ENCODE results near the gene SIK1. TPM values are rescaled to one million over a fixed set of nuclear protein-coding genes. Genes with fewer than 3 reads are reported as not detected.
"Not testable (repeated sequence)": the region's sequence is repeated elsewhere in the genome, so short reads cannot be mapped to it uniquely, and the experiment has no call there.

SIK1 gene
- polyA plus RNA-seq, 1 donor (not counting 4 experiments of a cell fraction or from before 2014, with no cell fraction given), result 49.6 TPM

DNA sequence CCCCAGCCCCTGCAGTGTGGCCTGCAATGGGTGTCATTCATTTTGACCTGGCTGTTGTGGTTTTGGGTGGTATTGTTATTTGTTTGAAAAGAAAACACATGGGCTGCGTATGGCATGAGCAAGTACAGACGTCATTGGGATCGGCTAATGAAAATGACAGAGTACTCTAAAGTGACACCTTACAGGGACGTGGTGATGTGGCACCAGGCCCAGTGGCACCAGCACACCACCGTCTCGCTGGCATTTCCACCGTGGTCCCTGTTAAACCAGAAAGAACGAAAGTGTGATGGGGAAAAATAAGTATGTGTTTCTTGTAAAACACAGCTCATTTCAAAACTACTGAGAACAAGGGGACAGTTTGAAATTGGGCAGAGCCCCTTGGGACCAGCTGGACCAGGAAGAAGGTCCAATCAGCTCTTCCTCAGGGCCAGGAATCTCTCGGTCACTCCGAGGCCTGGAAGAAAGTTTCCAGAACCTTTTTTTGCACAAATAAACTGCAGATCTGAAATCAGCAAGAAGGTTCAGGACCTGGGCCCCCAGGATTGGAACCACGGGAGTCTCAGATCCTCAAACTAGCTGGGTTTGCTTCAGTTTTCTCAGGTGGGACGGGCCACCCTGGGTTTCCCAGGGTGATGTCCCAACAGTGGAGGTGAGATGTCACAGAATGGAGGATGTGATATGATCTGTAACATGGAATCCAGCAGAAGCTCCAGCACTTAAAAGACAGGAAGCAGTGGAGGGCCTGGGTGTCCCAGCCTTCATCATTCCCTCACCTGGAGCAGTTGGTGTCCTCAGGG, 6.6 kb upstream of the SIK1 start:
- dilution Hi-C loops (cut with MboI; ENCODE audit: extremely low pct_ligation_motif_present, low sequenced_read_pairs); H3K9me1 ChIP-seq (ENCODE audit: control insufficient read depth, extremely low read depth, insufficient read depth, low read length); H3K4me2 ChIP-seq (ENCODE audit: control insufficient read depth, extremely low read depth, insufficient read depth, low read depth, low read length); H3K27me3 ChIP-seq (ENCODE audit: control insufficient read depth, extremely low read depth, insufficient read depth, low read length); H3K36me3 ChIP-seq (ENCODE audit: control insufficient read depth in 2 of 2, extremely low read depth in 1 of 2, insufficient read depth in 2 of 2, low read length in 2 of 2); H2AFZ ChIP-seq (ENCODE audit: control insufficient read depth, low read length); FAIRE-seq; H3K9me3 ChIP-seq (ENCODE audit: control insufficient read depth, low read depth, low read length); H3K9ac ChIP-seq (ENCODE audit: control insufficient read depth, extremely low read depth, insufficient read depth, low read length); H3K27ac ChIP-seq (ENCODE audit: control insufficient read depth, insufficient read depth, low read length); H4K20me1 ChIP-seq (ENCODE audit: control insufficient read depth, extremely low read depth, insufficient read depth, low read length); DNase-seq (ENCODE audit: low read depth, low spot score); H3K4me1 ChIP-seq (ENCODE audit: control insufficient read depth, extremely low read depth, insufficient read depth, low read length); H3K79me2 ChIP-seq (ENCODE audit: control insufficient read depth, insufficient read depth, low read length); H3K4me3 ChIP-seq (ENCODE audit: control insufficient read depth in 2 of 3, extremely low read depth in 1 of 3, insufficient read depth in 2 of 3, low read depth in 1 of 3, low read length in 3 of 3): not testable (repeated sequence)

DNA sequence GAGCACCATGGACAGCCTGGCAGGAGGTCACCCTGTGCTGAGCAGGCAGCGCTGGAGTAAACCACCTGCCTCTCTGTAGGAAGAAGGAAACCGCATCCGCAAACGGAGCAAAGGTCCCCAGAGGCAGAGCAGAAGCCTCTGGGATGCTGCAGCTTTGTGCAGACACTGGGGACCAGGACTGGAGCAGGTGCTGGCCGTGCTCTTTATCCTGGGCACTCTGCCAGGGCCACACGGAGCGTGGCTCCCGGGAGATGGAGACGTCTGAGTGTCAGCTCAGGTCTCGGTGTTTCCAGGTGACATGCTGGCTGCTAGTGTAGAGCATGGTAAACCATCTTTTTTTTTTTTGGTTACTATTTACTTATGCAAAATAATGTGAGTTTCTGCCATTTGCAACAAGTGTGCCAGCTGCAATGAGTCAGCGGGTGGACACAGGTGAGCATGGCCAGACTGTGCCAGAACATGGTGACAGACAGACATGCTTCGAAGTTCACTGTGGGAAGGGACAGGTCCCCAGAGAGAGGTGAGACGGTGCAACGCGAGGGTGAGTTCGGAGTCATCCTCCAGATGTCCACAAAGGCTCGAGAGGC, 4.0 kb upstream of the SIK1 start:
- H3K4me2 ChIP-seq (ENCODE audit: control insufficient read depth, extremely low read depth, insufficient read depth, low read depth, low read length); H3K9me3 ChIP-seq (ENCODE audit: control insufficient read depth, low read depth, low read length); dilution Hi-C loops (cut with MboI; ENCODE audit: extremely low pct_ligation_motif_present, low sequenced_read_pairs); H4K20me1 ChIP-seq (ENCODE audit: control insufficient read depth, extremely low read depth, insufficient read depth, low read length); H3K79me2 ChIP-seq (ENCODE audit: control insufficient read depth, insufficient read depth, low read length); H3K9ac ChIP-seq (ENCODE audit: control insufficient read depth, extremely low read depth, insufficient read depth, low read length); H3K36me3 ChIP-seq (ENCODE audit: control insufficient read depth in 2 of 2, extremely low read depth in 1 of 2, insufficient read depth in 2 of 2, low read length in 2 of 2); H3K4me3 ChIP-seq (ENCODE audit: control insufficient read depth in 2 of 3, extremely low read depth in 1 of 3, insufficient read depth in 2 of 3, low read depth in 1 of 3, low read length in 3 of 3); H3K27me3 ChIP-seq (ENCODE audit: control insufficient read depth, extremely low read depth, insufficient read depth, low read length); H2AFZ ChIP-seq (ENCODE audit: control insufficient read depth, low read length); H3K27ac ChIP-seq (ENCODE audit: control insufficient read depth, insufficient read depth, low read length); H3K9me1 ChIP-seq (ENCODE audit: control insufficient read depth, extremely low read depth, insufficient read depth, low read length); DNase-seq (ENCODE audit: low read depth, low spot score); H3K4me1 ChIP-seq (ENCODE audit: control insufficient read depth, extremely low read depth, insufficient read depth, low read length); FAIRE-seq: not testable (repeated sequence)

DNA sequence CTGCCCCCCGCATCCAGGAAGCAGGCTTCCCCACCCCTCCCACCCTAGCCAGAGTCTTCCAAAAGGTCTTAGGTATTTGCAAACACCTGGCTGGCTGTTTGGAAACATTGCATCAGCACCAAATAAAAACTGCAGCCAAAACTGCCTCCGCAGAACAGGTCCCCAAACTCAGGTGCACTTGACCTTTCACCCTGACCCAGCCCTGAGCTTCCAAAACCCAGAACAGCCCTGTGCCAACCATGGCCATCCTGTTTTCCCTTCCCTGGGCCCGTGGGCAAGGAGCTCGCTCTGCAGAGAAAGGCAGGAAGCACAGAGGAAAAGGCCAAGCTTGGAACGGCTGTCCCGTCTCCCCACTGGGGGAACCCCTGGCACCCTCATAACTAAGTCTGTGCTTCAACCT, 2.0 kb upstream of the SIK1 start:
- H3K79me2 ChIP-seq (ENCODE audit: control insufficient read depth, insufficient read depth, low read length); H3K9me1 ChIP-seq (ENCODE audit: control insufficient read depth, extremely low read depth, insufficient read depth, low read length); DNase-seq (ENCODE audit: low read depth, low spot score); dilution Hi-C loops (cut with MboI; ENCODE audit: extremely low pct_ligation_motif_present, low sequenced_read_pairs); H3K27me3 ChIP-seq (ENCODE audit: control insufficient read depth, extremely low read depth, insufficient read depth, low read length); H3K9ac ChIP-seq (ENCODE audit: control insufficient read depth, extremely low read depth, insufficient read depth, low read length); H3K4me1 ChIP-seq (ENCODE audit: control insufficient read depth, extremely low read depth, insufficient read depth, low read length); H3K27ac ChIP-seq (ENCODE audit: control insufficient read depth, insufficient read depth, low read length); H3K4me3 ChIP-seq (ENCODE audit: control insufficient read depth in 2 of 3, extremely low read depth in 1 of 3, insufficient read depth in 2 of 3, low read depth in 1 of 3, low read length in 3 of 3); H3K36me3 ChIP-seq (ENCODE audit: control insufficient read depth in 2 of 2, extremely low read depth in 1 of 2, insufficient read depth in 2 of 2, low read length in 2 of 2); FAIRE-seq; H3K4me2 ChIP-seq (ENCODE audit: control insufficient read depth, extremely low read depth, insufficient read depth, low read depth, low read length); H2AFZ ChIP-seq (ENCODE audit: control insufficient read depth, low read length); H3K9me3 ChIP-seq (ENCODE audit: control insufficient read depth, low read depth, low read length); H4K20me1 ChIP-seq (ENCODE audit: control insufficient read depth, extremely low read depth, insufficient read depth, low read length): not testable (repeated sequence)

DNA sequence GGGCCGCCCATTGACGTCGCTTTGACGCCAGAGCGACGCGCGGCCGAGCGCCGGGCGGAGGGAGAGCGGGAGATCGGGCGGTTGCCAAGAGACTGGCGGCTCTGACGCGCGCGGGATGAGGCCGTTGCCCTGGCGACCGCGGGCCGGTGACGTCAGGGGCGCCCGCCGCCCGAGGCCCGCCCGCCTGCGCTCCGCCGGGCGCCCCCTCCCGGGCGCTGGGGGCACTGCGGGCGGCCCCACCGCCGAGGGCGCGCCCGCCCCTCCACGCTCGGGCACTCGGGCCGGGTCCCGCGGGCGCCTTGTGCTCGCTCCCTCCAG, 270 bp upstream of the SIK1 start:
- H3K4me3 ChIP-seq (ENCODE audit: control insufficient read depth in 2 of 3, extremely low read depth in 1 of 3, insufficient read depth in 2 of 3, low read depth in 1 of 3, low read length in 3 of 3); H4K20me1 ChIP-seq (ENCODE audit: control insufficient read depth, extremely low read depth, insufficient read depth, low read length); H3K27ac ChIP-seq (ENCODE audit: control insufficient read depth, insufficient read depth, low read length); H3K4me1 ChIP-seq (ENCODE audit: control insufficient read depth, extremely low read depth, insufficient read depth, low read length); H3K9me1 ChIP-seq (ENCODE audit: control insufficient read depth, extremely low read depth, insufficient read depth, low read length); H3K36me3 ChIP-seq (ENCODE audit: control insufficient read depth in 2 of 2, extremely low read depth in 1 of 2, insufficient read depth in 2 of 2, low read length in 2 of 2); dilution Hi-C loops (cut with MboI; ENCODE audit: extremely low pct_ligation_motif_present, low sequenced_read_pairs); H3K79me2 ChIP-seq (ENCODE audit: control insufficient read depth, insufficient read depth, low read length); FAIRE-seq; H3K9me3 ChIP-seq (ENCODE audit: control insufficient read depth, low read depth, low read length); H3K9ac ChIP-seq (ENCODE audit: control insufficient read depth, extremely low read depth, insufficient read depth, low read length); H3K27me3 ChIP-seq (ENCODE audit: control insufficient read depth, extremely low read depth, insufficient read depth, low read length); H3K4me2 ChIP-seq (ENCODE audit: control insufficient read depth, extremely low read depth, insufficient read depth, low read depth, low read length); DNase-seq (ENCODE audit: low read depth, low spot score); H2AFZ ChIP-seq (ENCODE audit: control insufficient read depth, low read length): not testable (repeated sequence)

DNA sequence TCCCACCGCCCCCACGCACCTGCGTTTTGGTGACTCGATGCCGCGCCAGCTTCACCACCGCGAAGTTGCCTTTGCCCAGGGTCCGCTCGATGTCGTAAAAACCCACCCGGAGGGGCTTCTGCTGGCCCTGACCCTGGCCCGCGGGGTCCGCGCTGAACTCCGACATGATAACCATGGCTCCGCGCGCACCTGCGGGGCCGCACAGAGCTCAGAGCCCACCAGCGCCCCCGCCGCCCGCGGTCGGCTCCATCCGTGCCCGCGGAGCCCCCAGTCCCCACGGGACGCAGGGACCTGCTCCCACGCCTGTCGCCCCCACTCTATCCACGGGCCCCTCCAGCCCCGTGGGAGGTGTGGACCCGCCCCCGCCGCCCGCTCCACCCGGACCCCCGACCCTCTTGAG, 927 bp downstream of the SIK1 start:
- H3K9me3 ChIP-seq (ENCODE audit: control insufficient read depth, low read depth, low read length); H3K27me3 ChIP-seq (ENCODE audit: control insufficient read depth, extremely low read depth, insufficient read depth, low read length); dilution Hi-C loops (cut with MboI; ENCODE audit: extremely low pct_ligation_motif_present, low sequenced_read_pairs); DNase-seq (ENCODE audit: low read depth, low spot score); H2AFZ ChIP-seq (ENCODE audit: control insufficient read depth, low read length); H3K4me1 ChIP-seq (ENCODE audit: control insufficient read depth, extremely low read depth, insufficient read depth, low read length); H3K9ac ChIP-seq (ENCODE audit: control insufficient read depth, extremely low read depth, insufficient read depth, low read length); FAIRE-seq; H3K27ac ChIP-seq (ENCODE audit: control insufficient read depth, insufficient read depth, low read length); H4K20me1 ChIP-seq (ENCODE audit: control insufficient read depth, extremely low read depth, insufficient read depth, low read length); H3K79me2 ChIP-seq (ENCODE audit: control insufficient read depth, insufficient read depth, low read length); H3K9me1 ChIP-seq (ENCODE audit: control insufficient read depth, extremely low read depth, insufficient read depth, low read length); H3K36me3 ChIP-seq (ENCODE audit: control insufficient read depth in 2 of 2, extremely low read depth in 1 of 2, insufficient read depth in 2 of 2, low read length in 2 of 2); H3K4me2 ChIP-seq (ENCODE audit: control insufficient read depth, extremely low read depth, insufficient read depth, low read depth, low read length); H3K4me3 ChIP-seq (ENCODE audit: control insufficient read depth in 2 of 3, extremely low read depth in 1 of 3, insufficient read depth in 2 of 3, low read depth in 1 of 3, low read length in 3 of 3): not testable (repeated sequence)
